Endothelial cell of umbilical vein (primary cell): Measurements from ENCODE around the gene CTLA4. TPM values are rescaled to one million over a fixed set of nuclear protein-coding genes. Genes with fewer than 3 reads are reported as not detected.

Experiments used
- BruUV-seq: library from RNA; stranded (reverse); fragments of 400-500 nt; replicated peaks from 2 replicates; lab custom pipeline; 2021; lab: Mats Ljungman, UMichigan
- CTCF ChIA-PET: fragments of 300-600, 350-600 bp; sonication (Branson Sonifier 250); formaldehyde crosslinking; loops from one replicate; lab custom pipeline; 2021; ENCODE audit warnings: antibody characterized with exemption, inconsistent platforms; lab: Charles Lee
- POLR2A ChIA-PET: fragments of 300-600, 350-600 bp; sonication (Branson Sonifier 250); formaldehyde crosslinking; loops from one replicate; lab custom pipeline; 2021; ENCODE audit warnings: antibody characterized with exemption, inconsistent platforms; lab: Charles Lee
- DNase-seq: peaks from one replicate; pipeline ENCODE4 v3.0.0-alpha.2; 2011; ENCODE audit warnings: low read depth, low spot score
- FAIRE-seq: peaks from 2 replicates; lab custom pipeline; 2011; peaks lifted over from hg19 to GRCh38; lab: Jason Lieb, UNC
- H2AFZ ChIP-seq: 2 replicates; pipeline ENCODE4 v1.6.0; 2012; ENCODE audit warnings: low read depth, low read length, control low read depth, inconsistent platforms
- H3K27ac ChIP-seq: 2 replicates; pipeline ENCODE4 v1.5.1; 2011; ENCODE audit warnings: low read depth, mild to moderate bottlenecking, control low read depth, low read length, moderate library complexity; ENCODE audit not compliant: insufficient read depth
- H3K27me3 ChIP-seq, 2 experiments: 2 replicates each; pipeline versions ENCODE4 v1.6.0 to v1.6.1; 2011; ENCODE audit warnings: low read length in 2 of 2, mixed read lengths in 1 of 2; ENCODE audit not compliant: control insufficient read depth in 2 of 2, insufficient read depth in 2 of 2
- H3K36me3 ChIP-seq, 2 experiments: 2 replicates in 1 of 2; 3 replicates in 1 of 2; pipeline ENCODE4 v1.5.1; 2011; ENCODE audit warnings: low read length in 2 of 2, mild to moderate bottlenecking in 1 of 2, moderate library complexity in 1 of 2; ENCODE audit not compliant: control insufficient read depth in 2 of 2, insufficient read depth in 2 of 2; ENCODE audit errors: extremely low read depth in 1 of 2
- H3K4me1 ChIP-seq: 3 replicates; pipeline ENCODE4 v1.5.1; 2011; ENCODE audit warnings: mild to moderate bottlenecking, low read length; ENCODE audit not compliant: control insufficient read depth, insufficient read depth; ENCODE audit errors: extremely low read depth
- H3K4me2 ChIP-seq: 2 replicates; pipeline ENCODE4 v1.6.1; 2011; ENCODE audit warnings: low read length, control low read depth, mixed read lengths; ENCODE audit not compliant: insufficient read depth
- H3K4me3 ChIP-seq, 3 experiments: fragments of 200-600 bp in 1 of 3; sonication (generic), shearing (Covaris generic) in 1 of 3; replicated peaks in 1 of 3; 2 replicates each; pipeline ENCODE4 v1.5.1; 2011 to 2016; ENCODE audit warnings: control low read depth in 3 of 3, low read length in 3 of 3, mild to moderate bottlenecking in 2 of 3, inconsistent platforms in 1 of 3, low read depth in 1 of 3, moderate library complexity in 1 of 3; ENCODE audit not compliant: insufficient read depth in 1 of 3
- H3K79me2 ChIP-seq: 2 replicates; pipeline ENCODE4 v1.6.0; 2012; ENCODE audit warnings: low read length, inconsistent platforms; ENCODE audit not compliant: control insufficient read depth, insufficient read depth
- H3K9ac ChIP-seq: replicated peaks from 2 replicates; pipeline ENCODE3; 2011; ENCODE audit warnings: low read length, control low read depth; ENCODE audit not compliant: insufficient read depth; ENCODE audit errors: extremely low read depth
- H3K9me1 ChIP-seq: replicated peaks from 3 replicates; pipeline ENCODE4 v1.6.0; 2011; ENCODE audit warnings: mild to moderate bottlenecking, low read length; ENCODE audit not compliant: control insufficient read depth, insufficient read depth; ENCODE audit errors: extremely low read depth
- H3K9me3 ChIP-seq: replicated peaks from 2 replicates; pipeline ENCODE4 v1.5.1; 2012; ENCODE audit warnings: low read length, inconsistent platforms; ENCODE audit not compliant: control insufficient read depth, insufficient read depth
- H4K20me1 ChIP-seq: replicated peaks from 2 replicates; pipeline ENCODE3; 2011; ENCODE audit warnings: mild to moderate bottlenecking, low read length; ENCODE audit not compliant: control insufficient read depth, insufficient read depth; ENCODE audit errors: extremely low read depth
- EZH2 ChIP-seq: IDR thresholded peaks from 2 replicates; pipeline ENCODE4 v1.6.1; 2012; ENCODE audit warnings: borderline replicate concordance, low read depth, mild to moderate bottlenecking, moderate library complexity, low read length, inconsistent platforms; ENCODE audit not compliant: severe bottlenecking
- FOS ChIP-seq: IDR thresholded peaks from 2 replicates; pipeline ENCODE4 v1.6.1; 2011; ENCODE audit warnings: mild to moderate bottlenecking, low read length, moderate library complexity, borderline replicate concordance; ENCODE audit not compliant: insufficient read depth
- GATA2 ChIP-seq: IDR thresholded peaks from 2 replicates; pipeline ENCODE4 v1.7.0; 2011; ENCODE audit warnings: low read depth, mild to moderate bottlenecking, moderate library complexity, mixed read lengths, low read length; ENCODE audit not compliant: insufficient read length, insufficient read depth
- JUN ChIP-seq: IDR thresholded peaks from 2 replicates; pipeline ENCODE4 v1.6.1; 2011; ENCODE audit warnings: borderline replicate concordance, low read depth; ENCODE audit not compliant: insufficient read length, insufficient read depth
- MYC ChIP-seq: IDR thresholded peaks from one replicate; pipeline ENCODE4 v1.6.1; 2011; ENCODE audit warnings: mild to moderate bottlenecking, low read depth, low read length
- POLR2A ChIP-seq: IDR thresholded peaks from 2 replicates; pipeline ENCODE4 v1.6.1; 2012; ENCODE audit warnings: low read depth, mild to moderate bottlenecking, control low read depth, low read length
- POLR2AphosphoS5 ChIP-seq: IDR thresholded peaks from 2 replicates; pipeline ENCODE4 v1.6.1; 2012; ENCODE audit warnings: low read depth, mild to moderate bottlenecking, control low read depth, low read length, moderate library complexity; ENCODE audit not compliant: insufficient read depth
- dilution Hi-C: fragments of 300-500 bp; cut with MboI; formaldehyde crosslinking; loops from one replicate; pipeline ENCODE4 v1.15.0; 2019; ENCODE audit warnings: low sequenced_read_pairs; ENCODE audit not compliant: extremely low pct_ligation_motif_present
- intact Hi-C: fragments of 100-400 bp; cut with micrococcal nuclease; formaldehyde crosslinking; loops from one replicate; pipeline ENCODE4 v1.10.0; 2022
- polyA plus RNA-seq, 4 experiments: library from polyadenylated mRNA; depleted of rRNA in 3 of 4; stranded (reverse) in 3 of 4; unstranded in 1 of 4; fragments of >200 nt; gene quantifications; 2 replicates each; pipeline versions ENCODE4 v1.2.1 to v1.2.3, GENCODE V29; 2011 to 2012; ENCODE audit warnings: missing spikeins in 1 of 4
- total RNA-seq: library from RNA; stranded (reverse); gene quantifications from 2 replicates; pipeline ENCODE4 v1.2.3, GENCODE V29; 2021
- TF ChIP-seq, protein P1 (sequence below): IDR thresholded peaks from 2 replicates; pipeline ENCODE4 v1.6.1; 2011; ENCODE audit not compliant: insufficient read depth, insufficient read length
- TF ChIP-seq, protein P2 (sequence below), 2 donors: IDR thresholded peaks; 1 replicate in 1 of 2; 2 replicates in 1 of 2; pipeline ENCODE4 v1.5.1; 2011; ENCODE audit warnings: low read length in 2 of 2, mild to moderate bottlenecking in 2 of 2, moderate library complexity in 2 of 2, control low read depth in 1 of 2, inconsistent platforms in 1 of 2, low read depth in 1 of 2; ENCODE audit not compliant: insufficient read depth in 1 of 2; ENCODE audit errors: extremely low read depth in 1 of 2

CTLA4 gene
- total and polyA plus RNA-seq, 2 donors (not counting 3 experiments of a cell fraction or from before 2014, with no cell fraction given), result not detected

DNA sequence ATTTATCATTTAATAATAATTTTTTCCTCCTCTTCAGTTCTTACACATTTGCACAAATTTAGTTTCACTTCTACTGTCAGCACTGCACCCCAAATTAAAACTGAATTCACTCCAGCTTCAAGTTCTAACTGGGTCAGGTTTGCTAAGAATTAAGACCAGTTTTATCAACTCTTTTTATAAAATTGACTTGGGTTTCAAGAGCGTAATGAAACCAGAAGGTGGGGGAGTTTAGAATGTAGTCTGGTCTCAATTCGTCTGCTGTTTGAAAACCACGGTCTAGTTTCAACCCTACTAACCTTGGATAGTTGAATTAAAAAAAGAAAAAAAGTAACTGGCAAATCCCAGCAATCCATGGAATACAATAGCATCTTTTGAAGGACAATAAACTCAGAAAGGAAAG is 14.3 kb upstream of the CTLA4 start:
- POLR2A ChIA-PET, result no interaction called here
- Histone ChIP-seq H3K9me1 (no peaks in the 10 kb centered on the region), H3K79me2 (no peaks in the 10 kb centered on the region), H3K27me3 (peaks cover 3 to 9% of the 10 kb centered on the region in 2 experiments), H3K9ac (no peak overlapping the region), H3K27ac (no peak overlapping the region), H3K4me2 (no peak overlapping the region), H3K36me3 (no peaks in the 10 kb centered on the region), H2AFZ (no peak overlapping the region), H3K4me1 (no peaks in the 10 kb centered on the region), H3K4me3 (no peak overlapping the region), H4K20me1 (no peaks in the 10 kb centered on the region), H3K9me3 (no peaks in the 10 kb centered on the region)
- intact Hi-C loops, result no loop called here
- CTCF ChIA-PET, result no interaction called here
- no TSS peak for BruUV-seq
- no peak for FAIRE-seq
- TF ChIP-seq, protein P1, sequence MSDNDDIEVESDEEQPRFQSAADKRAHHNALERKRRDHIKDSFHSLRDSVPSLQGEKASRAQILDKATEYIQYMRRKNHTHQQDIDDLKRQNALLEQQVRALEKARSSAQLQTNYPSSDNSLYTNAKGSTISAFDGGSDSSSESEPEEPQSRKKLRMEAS, result no peak
- TF ChIP-seq MYC (no peak), FOS (no peak), GATA2 (no peak), JUN (no peak), POLR2A (no peak), POLR2AphosphoS5 (no peak), EZH2 (no peak)
- TF ChIP-seq, protein P2, sequence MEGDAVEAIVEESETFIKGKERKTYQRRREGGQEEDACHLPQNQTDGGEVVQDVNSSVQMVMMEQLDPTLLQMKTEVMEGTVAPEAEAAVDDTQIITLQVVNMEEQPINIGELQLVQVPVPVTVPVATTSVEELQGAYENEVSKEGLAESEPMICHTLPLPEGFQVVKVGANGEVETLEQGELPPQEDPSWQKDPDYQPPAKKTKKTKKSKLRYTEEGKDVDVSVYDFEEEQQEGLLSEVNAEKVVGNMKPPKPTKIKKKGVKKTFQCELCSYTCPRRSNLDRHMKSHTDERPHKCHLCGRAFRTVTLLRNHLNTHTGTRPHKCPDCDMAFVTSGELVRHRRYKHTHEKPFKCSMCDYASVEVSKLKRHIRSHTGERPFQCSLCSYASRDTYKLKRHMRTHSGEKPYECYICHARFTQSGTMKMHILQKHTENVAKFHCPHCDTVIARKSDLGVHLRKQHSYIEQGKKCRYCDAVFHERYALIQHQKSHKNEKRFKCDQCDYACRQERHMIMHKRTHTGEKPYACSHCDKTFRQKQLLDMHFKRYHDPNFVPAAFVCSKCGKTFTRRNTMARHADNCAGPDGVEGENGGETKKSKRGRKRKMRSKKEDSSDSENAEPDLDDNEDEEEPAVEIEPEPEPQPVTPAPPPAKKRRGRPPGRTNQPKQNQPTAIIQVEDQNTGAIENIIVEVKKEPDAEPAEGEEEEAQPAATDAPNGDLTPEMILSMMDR (IDR thresholded peaks at IDR 0.05; ENCODE audit: extremely low read depth in 1 of 2, insufficient read depth in 1 of 2, low read depth in 1 of 2, low read length in 2 of 2), result no peak
- DNase-seq, result no peak
- dilution Hi-C loops, result no loop called here
